ENCODE results near the gene RBM34.

DNA sequence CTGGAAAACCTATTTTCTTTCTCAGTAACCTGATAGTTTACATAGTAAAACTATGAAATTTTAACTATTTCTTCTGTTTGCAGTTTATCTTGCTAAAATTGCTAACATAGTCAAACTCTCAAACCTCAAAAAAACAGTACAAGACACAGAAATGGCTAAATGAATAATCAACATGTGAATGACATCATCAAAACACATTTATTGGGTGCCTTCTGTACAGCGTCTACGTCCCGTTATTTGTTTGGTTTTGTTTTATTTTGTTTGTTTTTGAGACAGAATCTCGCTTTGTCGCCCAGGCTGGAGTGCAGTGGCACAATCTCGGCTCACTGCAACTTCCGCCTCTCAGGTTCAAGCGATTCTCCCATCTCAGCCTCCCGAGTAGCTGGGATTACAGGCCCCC, 11.2 kb downstream of the RBM34 start:
- TF ChIP-seq TARDBP (IDR thresholded peaks at IDR 0.05) (no peak), SUZ12 (IDR thresholded peaks at IDR 0.05) (no peak)
